Measurements from ENCODE around the gene LRRN2.

DNA sequence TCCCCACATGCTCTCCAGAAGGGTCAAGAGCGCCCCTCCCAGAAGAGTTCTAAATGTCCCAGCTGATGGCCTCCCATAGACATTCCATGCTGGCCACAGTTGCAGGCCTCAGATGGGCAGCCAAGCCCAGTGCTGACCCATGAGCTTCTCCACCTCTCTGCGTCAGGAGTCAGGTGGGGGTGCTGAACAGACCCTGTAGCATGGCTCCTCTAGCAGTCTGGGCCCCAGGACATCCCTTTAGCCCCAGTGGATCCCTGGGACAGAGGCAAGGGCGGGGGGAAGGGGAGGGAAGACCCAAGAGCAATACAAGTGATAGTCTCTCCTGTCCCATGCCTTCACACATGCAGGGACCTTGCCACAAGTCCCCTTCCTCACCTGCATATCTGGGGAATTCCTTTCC, 56.7 kb downstream of the LRRN2 start:
- TF ChIP-seq CTCF (IDR thresholded peaks at IDR 0.05) = no peak
- no peak for TF ChIP-seq POLR2A (IDR thresholded peaks at IDR 0.05)

Data from lower leg skin (tissue), 3 donors.